Ishikawa (cell line): ENCODE data around the gene ZNF322.

Experiments
- CEBPB ChIP-seq: IDR thresholded peaks from 2 replicates; pipeline ENCODE4 v1.6.1; 2012
- EGR1 ChIP-seq: IDR thresholded peaks from 2 replicates; pipeline ENCODE4 v1.6.1; 2012
- RAD21 ChIP-seq: IDR thresholded peaks from 2 replicates; pipeline ENCODE4 v1.6.1; 2012; ENCODE audit warnings: low read depth

- TF ChIP-seq RAD21: no peak
- no peak for TF ChIP-seq CEBPB
- no peak for TF ChIP-seq EGR1
Observed at GRCh38 chr6:26613689-26614683, 45.6 kb downstream of the ZNF322 start.
